ENCODE measurements around the gene SLC25A21. TPM values are rescaled to one million over a fixed set of nuclear protein-coding genes. Genes with fewer than 3 reads are reported as not detected.

SLC25A21 gene
- total and polyA plus RNA-seq, 4 experiments from 2014 or later, result not detected

DNA sequence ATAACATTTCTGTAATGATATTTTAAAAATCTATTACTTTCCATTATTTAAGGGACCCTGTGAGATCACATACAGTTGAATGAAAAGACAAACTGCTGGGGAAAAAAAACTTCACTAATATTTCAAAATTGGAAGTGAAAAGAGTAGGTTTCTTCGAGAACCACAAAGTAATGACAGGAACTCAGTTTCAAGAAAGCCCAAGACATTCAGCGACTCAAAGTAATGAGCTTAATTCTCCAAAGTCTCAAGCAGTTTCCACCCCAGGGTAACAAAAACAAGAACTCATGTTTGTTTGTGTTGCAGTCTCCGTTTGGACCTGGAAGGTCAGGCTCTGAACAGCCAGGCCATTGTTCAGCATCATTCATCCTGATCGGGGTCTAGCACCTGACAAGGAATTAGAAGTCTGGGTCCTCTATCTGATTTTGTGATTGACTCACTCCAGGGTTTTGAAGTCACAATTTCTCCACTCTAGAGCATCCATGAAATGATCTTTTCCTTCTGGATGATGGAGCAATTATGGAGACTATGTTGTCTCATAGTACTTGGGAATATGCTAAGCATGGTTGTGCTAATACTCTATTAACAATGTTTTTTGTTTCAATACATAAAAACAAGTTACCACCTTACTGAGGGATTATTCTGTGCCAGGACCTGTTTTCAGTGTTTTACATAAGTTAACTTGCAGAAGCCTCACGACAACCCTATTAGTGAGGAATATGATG lies 126.9 kb downstream of the SLC25A21 start:
- H3K4me1 Mint-ChIP-seq, result no peaks in the 10 kb centered on the region
- CTCF ChIA-PET (ENCODE audit: partially characterized antibody), result no interaction called here
- no peak overlapping the region for H3K4me3 Mint-ChIP-seq
- Histone ChIP-seq H3K27me3 (ENCODE audit: insufficient read depth, low read length) (no peaks in the 10 kb centered on the region), H3K27ac (ENCODE audit: low read depth, low read length) (no peak overlapping the region), H3K4me3 (ENCODE audit: low read length in 2 of 2) (no peak overlapping the region), H3K9me3 (ENCODE audit: control insufficient read depth in 1 of 2, low read length in 2 of 2) (no peaks in the 10 kb centered on the region), H3K36me3 (ENCODE audit: insufficient read depth, low read length) (no peaks in the 10 kb centered on the region), H3K4me1 (ENCODE audit: insufficient read depth, low read length) (no peaks in the 10 kb centered on the region)
- POLR2A ChIA-PET (ENCODE audit: partially characterized antibody), result no interaction called here
- no peaks in the 10 kb centered on the region for H3K27me3 Mint-ChIP-seq
- H3K36me3 Mint-ChIP-seq, result no peaks in the 10 kb centered on the region
- peak overlapping the region in 1 of 7 donors; percentile 26 for H3K27ac Mint-ChIP-seq
- H3K9me3 Mint-ChIP-seq, result peaks cover 0 to 8% (median 2%) of the 10 kb centered on the region in 8 donors
- DNase-seq, result no peak
- intact Hi-C loops (cut with micrococcal nuclease), result no loop called here

DNA sequence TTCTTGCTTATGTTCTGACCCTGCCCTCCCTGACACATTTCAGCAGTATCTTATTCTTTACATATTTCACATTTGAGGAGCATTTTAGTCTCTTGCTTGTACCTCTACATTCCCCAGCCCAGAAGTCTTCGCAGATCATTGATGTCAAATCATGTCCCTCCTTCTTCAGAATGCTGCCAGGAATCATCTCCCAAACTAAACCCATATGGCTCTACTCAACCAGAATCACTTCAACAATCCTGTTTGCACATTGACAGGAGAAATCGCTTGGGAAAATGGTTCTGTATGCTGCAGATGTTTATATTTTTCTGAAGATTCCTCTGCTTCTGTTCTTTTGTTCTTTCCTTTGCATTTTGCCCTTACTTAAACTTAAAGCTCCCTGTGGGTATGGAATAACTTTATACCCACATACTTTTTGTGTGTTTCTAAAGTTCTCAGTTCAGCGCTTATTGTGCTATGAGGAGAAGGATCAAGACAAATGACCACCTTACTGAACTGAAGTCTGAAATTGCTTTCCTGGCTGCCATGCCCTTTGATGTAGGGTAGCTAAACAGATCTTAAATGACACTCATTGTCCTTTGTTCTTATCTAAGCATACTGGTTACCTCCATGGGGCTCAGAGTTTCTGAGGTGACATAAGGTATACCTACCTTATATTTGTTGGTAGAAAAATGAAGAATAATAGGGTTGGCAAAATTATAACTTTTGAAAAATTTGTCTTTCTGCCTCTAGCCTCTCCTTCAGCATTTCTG lies 134.6 kb downstream of the SLC25A21 start:
- no peaks in the 10 kb centered on the region for H3K9me3 ChIP-seq (ENCODE audit: control insufficient read depth in 1 of 2, low read length in 2 of 2)
- intact Hi-C loops (cut with micrococcal nuclease), result no loop called here
- Mint-ChIP-seq H3K9me3 (peaks cover 0 to 9% (median 2%) of the 10 kb centered on the region in 8 donors), H3K27me3 (no peaks in the 10 kb centered on the region), H3K4me1 (no peaks in the 10 kb centered on the region), H3K4me3 (no peak overlapping the region), H3K36me3 (no peaks in the 10 kb centered on the region), H3K27ac (no peak overlapping the region)
- no peaks in the 10 kb centered on the region for H3K27me3 ChIP-seq (ENCODE audit: insufficient read depth, low read length)
- H3K4me1 ChIP-seq (ENCODE audit: insufficient read depth, low read length), result no peaks in the 10 kb centered on the region
- no peaks in the 10 kb centered on the region for H3K36me3 ChIP-seq (ENCODE audit: insufficient read depth, low read length)
- no peak overlapping the region for H3K27ac ChIP-seq (ENCODE audit: low read depth, low read length)
- POLR2A ChIA-PET (ENCODE audit: partially characterized antibody), result no interaction called here
- CTCF ChIA-PET (ENCODE audit: partially characterized antibody), result no interaction called here
- no peak for DNase-seq
- no peak overlapping the region for H3K4me3 ChIP-seq (ENCODE audit: low read length in 2 of 2)

DNA sequence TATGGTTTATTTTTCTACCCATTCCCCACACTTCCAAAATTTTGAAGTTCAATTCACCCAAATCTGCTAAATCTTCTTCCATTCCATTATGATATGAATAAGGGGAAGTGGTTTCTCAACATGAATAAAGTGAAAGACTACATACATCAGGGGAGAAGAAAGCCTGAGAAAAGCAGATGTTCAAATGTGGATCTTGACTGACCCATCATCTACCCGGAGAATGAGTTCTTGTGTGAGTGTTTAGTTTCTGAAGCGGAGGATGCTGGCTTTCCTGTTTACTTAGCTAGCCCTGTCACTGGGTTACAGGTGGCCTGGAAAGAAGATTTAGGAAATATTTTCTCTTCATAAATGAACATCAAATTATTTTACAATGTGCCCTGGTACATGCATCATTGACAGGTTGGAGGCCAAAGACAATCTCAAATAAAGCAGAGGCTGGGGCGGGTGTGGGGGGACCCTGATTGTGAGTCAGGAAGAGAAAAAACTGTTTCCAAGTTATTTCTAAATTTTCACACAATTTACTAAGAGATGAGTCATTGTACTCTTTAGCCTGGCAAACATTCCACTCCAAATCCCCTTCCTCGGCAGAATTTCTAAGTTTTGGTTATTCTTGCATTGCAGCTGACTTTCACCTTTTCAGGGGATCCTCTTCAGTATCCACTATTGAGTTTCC lies 135.6 kb downstream of the SLC25A21 start:
- H3K4me3 Mint-ChIP-seq, result no peak overlapping the region
- Histone ChIP-seq H3K36me3 (ENCODE audit: insufficient read depth, low read length) (no peaks in the 10 kb centered on the region), H3K27me3 (ENCODE audit: insufficient read depth, low read length) (no peaks in the 10 kb centered on the region), H3K4me1 (ENCODE audit: insufficient read depth, low read length) (no peaks in the 10 kb centered on the region), H3K9me3 (ENCODE audit: control insufficient read depth in 1 of 2, low read length in 2 of 2) (no peaks in the 10 kb centered on the region), H3K27ac (ENCODE audit: low read depth, low read length) (no peak overlapping the region), H3K4me3 (ENCODE audit: low read length in 2 of 2) (no peak overlapping the region)
- no peak overlapping the region for H3K27ac Mint-ChIP-seq
- no peaks in the 10 kb centered on the region for H3K27me3 Mint-ChIP-seq
- ChIA-PET CTCF (ENCODE audit: partially characterized antibody) (no interaction called here), POLR2A (ENCODE audit: partially characterized antibody) (no interaction called here)
- DNase-seq, result no peak
- no peaks in the 10 kb centered on the region for H3K4me1 Mint-ChIP-seq
- intact Hi-C loops (cut with micrococcal nuclease), result no loop called here
- H3K36me3 Mint-ChIP-seq, result no peaks in the 10 kb centered on the region
- peaks cover 0 to 9% (median 3%) of the 10 kb centered on the region in 8 donors for H3K9me3 Mint-ChIP-seq

DNA sequence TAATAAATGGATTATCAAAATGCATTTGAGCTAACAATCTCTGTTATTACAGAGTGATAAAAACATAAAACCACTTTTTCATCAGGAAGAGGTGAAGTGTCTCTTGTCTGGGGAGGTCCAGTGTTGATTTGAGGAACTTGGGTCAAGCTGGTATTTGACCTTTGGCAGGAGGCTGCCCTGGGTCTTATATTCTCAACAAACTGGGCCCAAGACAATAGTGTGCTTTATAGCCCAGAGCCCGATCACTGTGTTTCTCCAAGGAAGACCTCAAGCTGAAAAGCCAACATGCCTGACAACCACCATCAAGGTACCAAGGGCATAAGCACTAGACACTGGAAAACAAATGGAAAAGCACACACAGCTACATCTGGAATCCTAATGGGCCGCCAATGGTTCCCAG lies 137.0 kb downstream of the SLC25A21 start:
- CTCF ChIA-PET (ENCODE audit: partially characterized antibody), result no interaction called here

DNA sequence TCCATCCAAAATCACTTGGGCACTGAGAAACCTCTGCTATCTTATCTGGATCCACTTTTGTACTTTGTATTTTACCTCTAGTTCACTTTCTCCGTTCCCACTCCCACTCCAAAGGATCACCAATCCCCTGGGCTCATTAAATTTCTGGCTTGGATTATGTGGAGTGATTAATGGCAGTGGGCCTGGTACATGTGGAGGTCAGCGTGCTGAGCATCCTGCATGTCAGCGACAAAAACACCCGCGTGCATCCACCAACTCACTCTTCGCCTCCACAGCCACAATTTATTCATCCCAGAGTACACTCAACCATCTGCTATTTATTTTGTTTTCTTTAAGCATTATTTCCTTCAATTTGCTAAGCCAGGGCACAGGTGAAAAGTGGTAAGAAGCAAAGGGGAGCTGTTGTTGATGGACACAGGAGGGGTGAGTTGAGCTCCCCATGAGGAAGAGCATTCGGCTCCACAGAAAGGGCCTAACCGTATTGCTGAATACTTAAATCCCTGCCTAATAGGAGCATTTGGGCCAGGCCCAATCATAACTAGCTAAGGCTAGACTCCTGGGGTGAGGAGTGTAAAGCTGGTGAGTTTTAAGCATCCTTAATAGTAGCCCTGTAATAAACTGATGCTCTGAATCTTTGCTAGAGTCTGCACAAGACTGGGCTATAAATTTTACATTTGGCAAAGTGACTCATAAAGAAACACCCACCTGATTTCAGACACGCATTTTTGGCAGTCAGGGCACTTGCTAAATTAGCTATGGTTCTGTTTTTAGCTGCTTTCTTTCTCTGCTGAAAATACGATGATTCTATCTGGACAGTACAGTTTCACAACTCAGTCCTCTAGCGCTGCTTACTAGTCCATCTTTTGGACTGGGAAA lies 137.8 kb downstream of the SLC25A21 start:
- Histone ChIP-seq H3K27me3 (ENCODE audit: insufficient read depth, low read length) (no peaks in the 10 kb centered on the region), H3K4me3 (ENCODE audit: low read length in 2 of 2) (no peak overlapping the region), H3K27ac (ENCODE audit: low read depth, low read length) (no peak overlapping the region), H3K36me3 (ENCODE audit: insufficient read depth, low read length) (no peaks in the 10 kb centered on the region), H3K4me1 (ENCODE audit: insufficient read depth, low read length) (no peaks in the 10 kb centered on the region), H3K9me3 (ENCODE audit: control insufficient read depth in 1 of 2, low read length in 2 of 2) (no peaks in the 10 kb centered on the region)
- Mint-ChIP-seq H3K27ac (no peak overlapping the region), H3K9me3 (peaks cover 0 to 9% (median 3%) of the 10 kb centered on the region in 8 donors), H3K27me3 (no peaks in the 10 kb centered on the region), H3K4me1 (no peaks in the 10 kb centered on the region), H3K4me3 (no peak overlapping the region), H3K36me3 (no peaks in the 10 kb centered on the region)
- ChIA-PET CTCF (ENCODE audit: partially characterized antibody) (no interaction called here), POLR2A (ENCODE audit: partially characterized antibody) (no interaction called here)
- no peak for DNase-seq
- intact Hi-C loops (cut with micrococcal nuclease), result no loop called here

More for the DNA sequence above, 137.0 kb downstream of the SLC25A21 start:
- Mint-ChIP-seq H3K27ac (no peak overlapping the region), H3K4me1 (no peaks in the 10 kb centered on the region), H3K4me3 (no peak overlapping the region), H3K9me3 (peaks cover 0 to 9% (median 4%) of the 10 kb centered on the region in 8 donors), H3K36me3 (no peaks in the 10 kb centered on the region), H3K27me3 (no peaks in the 10 kb centered on the region)
- no peaks in the 10 kb centered on the region for H3K36me3 ChIP-seq (ENCODE audit: insufficient read depth, low read length)
- no peak for DNase-seq
- intact Hi-C loops (cut with micrococcal nuclease), result no loop called here
- H3K9me3 ChIP-seq (ENCODE audit: control insufficient read depth in 1 of 2, low read length in 2 of 2), result no peaks in the 10 kb centered on the region
- no peaks in the 10 kb centered on the region for H3K27me3 ChIP-seq (ENCODE audit: insufficient read depth, low read length)
- POLR2A ChIA-PET (ENCODE audit: partially characterized antibody), result no interaction called here
- H3K4me3 ChIP-seq (ENCODE audit: low read length in 2 of 2), result no peak overlapping the region
- no peaks in the 10 kb centered on the region for H3K4me1 ChIP-seq (ENCODE audit: insufficient read depth, low read length)
- no peak overlapping the region for H3K27ac ChIP-seq (ENCODE audit: low read depth, low read length)

DNA sequence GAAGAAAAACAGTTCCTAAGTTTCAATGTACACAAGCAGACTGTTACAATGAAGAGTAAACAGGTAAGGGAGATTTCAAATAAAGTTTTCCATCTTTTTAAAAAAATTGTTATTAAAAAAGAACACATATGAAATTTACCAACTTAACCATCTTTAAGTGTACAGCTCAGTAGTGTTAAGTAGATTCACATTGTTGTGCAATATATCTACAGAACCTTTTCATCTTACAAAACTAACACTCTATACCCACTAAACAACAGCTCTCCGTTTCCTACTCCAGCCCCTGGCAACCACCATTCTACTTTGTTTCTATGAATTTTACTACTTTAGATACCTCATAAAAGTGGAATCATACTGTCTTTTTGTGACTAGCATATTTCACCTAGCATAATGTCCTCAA lies 139.5 kb downstream of the SLC25A21 start:
- Mint-ChIP-seq H3K27ac (no peak overlapping the region), H3K4me1 (no peaks in the 10 kb centered on the region), H3K9me3 (peaks cover 0 to 6% (median 1%) of the 10 kb centered on the region in 8 donors), H3K36me3 (no peaks in the 10 kb centered on the region), H3K27me3 (no peaks in the 10 kb centered on the region), H3K4me3 (no peak overlapping the region)
- Histone ChIP-seq H3K27me3 (ENCODE audit: insufficient read depth, low read length) (no peaks in the 10 kb centered on the region), H3K4me1 (ENCODE audit: insufficient read depth, low read length) (no peaks in the 10 kb centered on the region), H3K27ac (ENCODE audit: low read depth, low read length) (no peak overlapping the region), H3K36me3 (ENCODE audit: insufficient read depth, low read length) (no peaks in the 10 kb centered on the region), H3K4me3 (ENCODE audit: low read length in 2 of 2) (no peak overlapping the region), H3K9me3 (ENCODE audit: control insufficient read depth in 1 of 2, low read length in 2 of 2) (no peaks in the 10 kb centered on the region)
- DNase-seq, result no peak
- intact Hi-C loops (cut with micrococcal nuclease), result no loop called here
- POLR2A ChIA-PET (ENCODE audit: partially characterized antibody), result no interaction called here
- CTCF ChIA-PET (ENCODE audit: partially characterized antibody), result no interaction called here
